Memory B cell (primary cell): ENCODE data around the gene CDH2.

ENCODE experiments used
- ATAC-seq: fragments of 150-1000 bp; cut with Tn5 transposase; 2 replicates; pipeline ENCODE4 v1.10.0; 2021; ENCODE audit warnings: low read depth, mild to moderate bottlenecking, moderate library complexity
- DNase-seq, 2 donors: peaks; one replicate each; pipeline ENCODE4 v3.0.0; 2022; ENCODE audit warnings: low spot score in 2 of 2
- H3K27ac Mint-ChIP-seq: one replicate; pipeline ENCODE4 v1.8.0; 2022; ENCODE audit warnings: mild to moderate bottlenecking, moderate library complexity, mixed read lengths
- H3K27me3 Mint-ChIP-seq: one replicate; pipeline ENCODE4 v1.8.0; 2022; ENCODE audit warnings: mixed read lengths
- H3K36me3 Mint-ChIP-seq: one replicate; pipeline ENCODE4 v1.8.0; 2022; ENCODE audit warnings: mild to moderate bottlenecking, mixed read lengths
- H3K4me1 Mint-ChIP-seq: one replicate; pipeline ENCODE4 v1.8.0; 2022; ENCODE audit warnings: mixed read lengths
- H3K4me3 Mint-ChIP-seq: one replicate; pipeline ENCODE4 v1.8.0; 2022; ENCODE audit warnings: mild to moderate bottlenecking, moderate library complexity, mixed read lengths
- H3K9me3 Mint-ChIP-seq: one replicate; pipeline ENCODE4 v1.8.0; 2022; ENCODE audit warnings: mixed read lengths

Gene CDH2

DNA sequence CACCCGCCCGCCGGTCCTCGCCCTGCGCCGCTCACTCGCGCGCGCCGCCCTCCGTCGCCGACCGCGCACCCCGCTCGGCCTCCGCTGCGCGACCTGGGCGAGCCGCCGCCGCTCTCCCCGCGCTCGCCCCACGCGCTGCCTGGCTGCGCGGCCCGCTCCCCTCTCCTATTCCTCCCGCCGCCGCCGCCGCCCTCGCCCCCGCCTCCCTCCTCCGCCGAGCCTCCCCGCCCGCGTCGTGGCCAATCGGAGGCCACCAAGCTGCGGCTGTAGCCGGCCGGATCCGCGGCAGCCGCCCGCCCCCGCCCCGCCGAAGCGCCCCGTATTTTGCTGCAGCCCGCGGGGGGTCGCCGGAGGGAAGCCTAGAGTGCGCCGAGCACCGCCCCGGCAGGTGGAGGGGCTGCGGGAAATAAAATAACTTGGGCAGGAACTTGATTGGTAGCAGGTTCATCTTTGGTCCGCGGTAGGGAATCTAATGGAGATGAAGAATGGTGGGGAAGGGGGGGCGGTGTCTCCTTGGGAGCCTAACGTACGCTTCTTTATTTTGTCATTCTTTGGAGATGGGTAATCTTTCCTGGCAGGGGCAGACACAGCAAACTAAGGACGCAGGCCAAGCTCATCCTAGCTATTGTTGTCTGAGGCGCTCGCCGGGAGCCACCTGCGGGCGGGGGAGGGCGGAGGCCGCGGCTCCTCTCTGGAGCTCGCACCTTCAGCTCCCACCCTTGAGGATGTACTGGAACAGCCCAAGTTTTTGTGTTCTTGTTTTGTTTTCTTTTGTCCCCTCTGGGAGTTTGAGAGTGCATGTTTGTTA lies 1.1 kb upstream of the CDH2 start:
- H3K27me3 Mint-ChIP-seq, result peaks cover 19% of the 10 kb centered on the region
- peaks cover 5% of the 10 kb centered on the region for H3K9me3 Mint-ChIP-seq
- no peak overlapping the region for H3K27ac Mint-ChIP-seq
- H3K36me3 Mint-ChIP-seq, result peaks cover 6% of the 10 kb centered on the region
- peak overlapping the region; percentile 39 for H3K4me3 Mint-ChIP-seq
- H3K4me1 Mint-ChIP-seq, result peaks cover 4% of the 10 kb centered on the region
- ATAC-seq, result no peak
- no peak for DNase-seq

DNA sequence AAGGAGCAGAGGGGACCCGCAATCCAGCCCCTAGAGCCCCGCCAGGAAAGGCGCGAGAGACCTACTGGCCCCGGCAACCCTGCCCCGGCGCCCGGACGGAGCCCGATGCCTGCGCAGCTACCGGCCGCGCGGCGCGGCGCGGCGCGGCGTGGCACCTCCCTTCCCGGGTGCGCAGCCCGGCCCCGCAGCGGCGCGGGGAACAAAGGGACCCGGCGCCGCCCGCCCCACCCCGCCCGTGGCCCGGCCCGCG lies 307 bp downstream of the CDH2 start:
- Mint-ChIP-seq H3K27me3 (peaks cover 19% of the 10 kb centered on the region), H3K4me3 (no peak overlapping the region), H3K4me1 (peaks cover 4% of the 10 kb centered on the region), H3K27ac (no peak overlapping the region), H3K9me3 (peaks cover 5% of the 10 kb centered on the region), H3K36me3 (peaks cover 6% of the 10 kb centered on the region)
- ATAC-seq (no peak), DNase-seq (no peak)

DNA sequence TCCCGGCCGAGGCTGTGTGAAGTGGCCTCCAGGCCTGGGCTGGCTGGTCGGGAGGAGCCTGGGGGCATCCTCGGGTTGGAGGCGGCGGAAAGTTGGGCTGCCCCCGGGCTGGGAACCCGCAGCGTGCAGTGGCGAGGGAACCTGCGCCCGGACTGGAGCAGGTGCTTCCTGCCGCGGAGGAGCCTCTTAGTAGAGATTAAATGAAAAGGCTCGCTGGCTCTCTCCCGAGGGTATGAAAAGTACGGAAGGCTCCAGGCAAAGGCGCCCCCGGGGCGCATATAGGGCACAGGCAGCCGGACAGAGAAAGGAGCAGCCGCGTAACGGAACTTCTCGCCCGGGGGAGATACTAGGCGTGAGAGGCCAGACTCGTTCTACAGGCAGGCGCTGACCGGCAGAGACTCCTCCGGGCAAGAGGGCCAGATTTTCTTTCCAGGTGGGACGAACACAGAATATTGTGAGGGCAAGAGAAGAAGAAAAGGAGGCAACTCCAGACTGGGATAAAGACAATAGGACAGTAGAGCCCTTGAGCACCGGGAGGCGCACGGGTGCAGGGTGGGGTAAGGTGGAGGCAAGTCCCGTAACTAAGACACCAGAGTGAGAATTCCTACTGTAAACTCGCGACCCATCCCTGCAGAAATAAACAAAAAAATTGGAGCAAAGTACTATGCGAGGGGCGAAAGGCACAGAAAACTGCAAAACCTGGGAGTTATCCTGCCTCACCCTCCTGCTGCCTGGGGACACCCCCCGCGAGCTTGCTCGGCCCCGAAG lies 816 bp downstream of the CDH2 start:
- Mint-ChIP-seq H3K27ac (no peak overlapping the region), H3K4me1 (peaks cover 4% of the 10 kb centered on the region), H3K36me3 (peaks cover 6% of the 10 kb centered on the region)

DNA sequence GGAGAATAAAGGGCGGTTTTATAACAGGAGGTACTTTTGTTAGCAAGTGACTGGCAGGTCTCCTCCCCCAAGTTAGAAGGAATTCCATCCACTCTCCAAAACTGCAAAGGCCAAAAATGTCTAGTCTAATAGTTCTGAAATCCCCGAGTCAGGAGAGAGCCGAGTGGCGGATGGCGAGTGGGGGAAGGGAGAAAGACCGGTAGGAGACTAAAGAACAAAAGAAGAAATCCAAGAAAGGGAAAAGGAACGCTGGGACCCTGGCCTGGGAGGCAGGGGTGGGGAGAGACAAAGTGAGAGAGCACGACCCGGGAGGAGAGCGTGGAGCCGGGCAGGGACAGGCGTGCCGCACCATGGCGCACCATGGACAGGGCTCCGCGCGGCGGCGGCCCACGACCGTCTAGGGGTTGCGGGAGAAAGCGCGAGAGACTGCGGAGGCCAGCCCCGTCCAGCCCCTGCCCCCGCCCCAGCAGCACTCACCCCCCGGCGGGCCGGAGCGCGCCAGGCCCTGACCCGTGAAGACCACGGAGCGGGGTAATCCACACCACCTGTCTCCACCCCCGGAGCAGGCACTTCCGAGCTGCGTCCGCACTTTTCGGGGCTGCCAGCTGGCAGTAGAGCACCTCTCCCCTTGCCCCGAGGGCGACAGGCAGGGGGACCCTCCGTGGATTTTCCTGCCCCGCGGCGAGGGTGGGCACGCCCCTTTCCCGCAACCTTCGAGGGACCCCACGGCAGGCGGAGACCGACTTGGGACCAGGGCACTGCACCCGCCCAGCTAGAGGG lies 1.6 kb downstream of the CDH2 start:
- Mint-ChIP-seq H3K4me1 (peaks cover 4% of the 10 kb centered on the region), H3K27ac (no peak overlapping the region), H3K36me3 (peaks cover 6% of the 10 kb centered on the region), H3K9me3 (peaks cover 4% of the 10 kb centered on the region), H3K27me3 (peaks cover 16% of the 10 kb centered on the region), H3K4me3 (peak overlapping the region; percentile 6)
- ATAC-seq, result no peak
- no peak for DNase-seq

More for the DNA sequence above, 816 bp downstream of the CDH2 start:
- DNase-seq, result no peak
- Mint-ChIP-seq H3K27me3 (peaks cover 19% of the 10 kb centered on the region), H3K4me3 (peak overlapping the region; percentile 25), H3K9me3 (peaks cover 5% of the 10 kb centered on the region)
- no peak for ATAC-seq

DNA sequence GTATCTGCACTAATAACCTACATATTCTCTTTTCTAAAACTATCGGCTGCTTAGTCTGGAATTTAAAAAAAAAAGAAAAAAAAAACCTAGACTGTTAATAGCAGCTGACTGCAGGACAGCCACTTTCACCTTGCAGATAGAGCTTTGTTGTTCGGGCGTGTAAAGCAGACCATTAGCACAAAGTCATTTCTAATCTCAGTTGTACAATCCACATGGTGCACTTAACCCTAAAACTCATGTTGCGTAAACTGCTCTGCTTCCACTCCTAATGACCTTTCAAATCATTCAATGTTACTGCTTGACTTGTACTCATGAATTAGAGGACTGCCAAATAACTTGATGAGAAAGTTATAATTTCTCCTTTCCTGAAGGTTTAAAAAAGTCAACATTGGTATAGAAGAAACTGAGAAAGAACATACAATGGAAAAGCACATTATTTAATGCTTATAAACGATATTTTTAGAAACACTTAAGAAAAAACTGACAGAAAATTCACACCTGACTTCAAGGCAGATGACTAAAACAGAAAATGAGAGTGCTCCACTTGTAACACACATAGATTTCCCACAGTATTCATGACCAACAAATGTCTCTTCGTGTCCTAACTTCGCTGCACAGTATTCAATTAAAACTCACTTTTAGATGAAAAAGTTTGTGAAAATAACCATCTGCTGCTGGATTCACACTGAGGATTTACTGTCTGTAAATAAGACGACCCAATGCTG lies 2.6 kb downstream of the CDH2 start:
- Mint-ChIP-seq H3K4me3 (no peak overlapping the region), H3K36me3 (peaks cover 6% of the 10 kb centered on the region), H3K9me3 (peaks cover 4% of the 10 kb centered on the region), H3K27me3 (peaks cover 15% of the 10 kb centered on the region), H3K4me1 (peaks cover 4% of the 10 kb centered on the region), H3K27ac (no peak overlapping the region)
- ATAC-seq, result no peak
- DNase-seq, result no peak

DNA sequence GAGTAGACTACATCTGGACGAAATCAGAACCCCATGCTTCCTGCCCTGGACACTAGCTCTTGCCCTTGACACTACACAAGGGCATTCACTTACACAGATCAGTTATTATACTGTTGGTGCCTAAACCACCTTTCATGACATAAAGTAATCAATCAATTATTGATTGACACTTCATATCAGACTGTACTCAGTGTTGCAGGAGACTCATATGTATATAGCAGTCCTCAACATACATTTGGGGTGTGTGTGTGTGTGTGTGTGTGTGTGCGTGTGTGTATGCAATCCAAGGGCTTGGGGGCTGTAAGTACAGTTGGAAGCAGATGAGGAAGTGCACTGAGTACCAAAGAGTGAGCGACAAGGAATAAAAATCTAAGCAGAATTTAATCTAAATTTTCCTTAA lies 5.1 kb downstream of the CDH2 start:
- no peak for ATAC-seq
- Mint-ChIP-seq H3K27ac (no peak overlapping the region), H3K9me3 (peaks cover 4% of the 10 kb centered on the region), H3K4me1 (peaks cover 4% of the 10 kb centered on the region), H3K27me3 (peaks cover 11% of the 10 kb centered on the region), H3K4me3 (no peak overlapping the region), H3K36me3 (peaks cover 6% of the 10 kb centered on the region)
- no peak for DNase-seq

DNA sequence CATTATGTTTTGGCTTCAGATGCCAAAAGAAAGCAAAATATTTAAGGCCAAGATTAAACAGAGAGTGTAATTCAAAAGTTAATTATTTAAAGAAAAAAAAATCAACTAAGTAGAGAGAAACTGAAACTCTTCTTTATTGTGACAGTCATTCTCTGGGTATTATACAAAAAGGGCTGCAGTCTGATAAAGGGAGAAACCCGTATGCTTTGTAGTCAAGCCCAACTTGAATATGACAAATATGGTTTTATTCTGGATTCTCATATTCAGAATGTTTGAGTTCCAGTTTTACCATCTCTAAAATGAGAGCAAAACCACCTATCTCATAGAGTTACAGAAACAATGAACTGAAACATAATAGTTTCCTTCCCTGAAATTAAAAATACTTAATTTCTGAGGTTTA lies 8.2 kb downstream of the CDH2 start:
- peaks cover 2% of the 10 kb centered on the region for H3K9me3 Mint-ChIP-seq
- no peaks in the 10 kb centered on the region for H3K36me3 Mint-ChIP-seq
- no peak overlapping the region for H3K27ac Mint-ChIP-seq
- ATAC-seq, result no peak
- no peaks in the 10 kb centered on the region for H3K27me3 Mint-ChIP-seq
- no peaks in the 10 kb centered on the region for H3K4me1 Mint-ChIP-seq
- no peak overlapping the region for H3K4me3 Mint-ChIP-seq
- DNase-seq, result no peak

DNA sequence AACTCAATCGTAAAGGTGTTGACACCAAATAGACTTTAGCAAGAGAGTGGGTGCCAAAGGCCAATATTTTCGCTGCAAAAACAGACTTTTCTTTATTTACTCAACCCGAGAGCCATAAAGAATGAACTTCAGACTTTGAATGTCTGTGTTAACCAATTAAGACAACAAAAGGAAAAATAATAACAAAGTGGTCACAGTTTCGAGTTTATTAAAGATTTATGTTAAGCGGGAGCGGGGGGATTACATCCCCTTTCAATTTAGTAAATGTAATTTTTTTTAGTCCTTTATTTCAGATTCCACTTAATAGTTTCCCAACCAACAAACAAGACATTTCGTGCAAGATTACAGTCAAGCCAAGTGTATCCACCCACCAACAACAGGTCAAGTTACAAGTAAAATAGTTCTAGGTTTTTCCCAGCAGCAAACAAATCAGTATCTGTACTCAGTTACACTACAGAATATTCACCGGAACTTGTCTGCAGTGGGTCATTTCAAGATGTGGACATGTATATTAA lies 9.0 kb downstream of the CDH2 start:
- Mint-ChIP-seq H3K4me3 (no peak overlapping the region), H3K36me3 (no peaks in the 10 kb centered on the region), H3K27ac (no peak overlapping the region), H3K27me3 (no peaks in the 10 kb centered on the region), H3K9me3 (peaks cover 2% of the 10 kb centered on the region), H3K4me1 (no peaks in the 10 kb centered on the region)
- ATAC-seq (no peak), DNase-seq (no peak)

DNA sequence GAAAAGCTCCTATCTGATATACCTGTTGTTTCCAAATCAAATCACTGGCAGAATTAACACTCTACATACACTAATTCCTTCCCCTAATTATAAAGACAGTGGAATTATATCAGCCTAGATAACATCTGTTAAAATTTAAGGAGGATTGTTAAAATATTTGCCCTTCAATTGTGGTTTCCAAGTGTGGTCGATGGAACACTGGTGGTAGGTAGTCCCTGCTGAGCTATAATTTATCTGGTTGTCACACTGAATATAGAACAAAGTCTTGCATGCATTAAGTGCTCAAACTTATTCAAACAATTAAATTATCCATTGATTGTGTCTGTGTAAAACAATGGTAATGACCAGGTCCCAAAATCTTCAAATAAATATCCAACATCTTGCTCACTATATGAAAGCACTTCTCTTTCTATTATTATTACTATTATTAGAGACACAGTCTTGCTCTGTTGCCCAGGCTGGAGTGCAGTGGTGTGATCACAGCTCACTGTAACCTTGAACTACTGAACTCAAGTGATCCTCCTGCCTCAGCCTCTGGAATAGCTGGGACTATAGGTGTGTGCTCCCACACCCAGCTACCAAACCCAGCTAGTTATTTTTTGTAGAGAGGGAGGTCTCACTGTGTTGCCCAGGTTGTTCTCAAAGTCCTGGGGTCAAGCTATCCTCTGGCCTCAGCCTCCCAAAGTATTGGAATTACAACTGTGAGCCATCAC lies 12.0 kb downstream of the CDH2 start:
- no peak overlapping the region for H3K27ac Mint-ChIP-seq
- H3K4me1 Mint-ChIP-seq, result no peaks in the 10 kb centered on the region
- H3K27me3 Mint-ChIP-seq, result no peaks in the 10 kb centered on the region
- H3K36me3 Mint-ChIP-seq, result no peaks in the 10 kb centered on the region
- peaks cover 2% of the 10 kb centered on the region for H3K9me3 Mint-ChIP-seq
- DNase-seq (no peak), ATAC-seq (no peak)
- no peak overlapping the region for H3K4me3 Mint-ChIP-seq

DNA sequence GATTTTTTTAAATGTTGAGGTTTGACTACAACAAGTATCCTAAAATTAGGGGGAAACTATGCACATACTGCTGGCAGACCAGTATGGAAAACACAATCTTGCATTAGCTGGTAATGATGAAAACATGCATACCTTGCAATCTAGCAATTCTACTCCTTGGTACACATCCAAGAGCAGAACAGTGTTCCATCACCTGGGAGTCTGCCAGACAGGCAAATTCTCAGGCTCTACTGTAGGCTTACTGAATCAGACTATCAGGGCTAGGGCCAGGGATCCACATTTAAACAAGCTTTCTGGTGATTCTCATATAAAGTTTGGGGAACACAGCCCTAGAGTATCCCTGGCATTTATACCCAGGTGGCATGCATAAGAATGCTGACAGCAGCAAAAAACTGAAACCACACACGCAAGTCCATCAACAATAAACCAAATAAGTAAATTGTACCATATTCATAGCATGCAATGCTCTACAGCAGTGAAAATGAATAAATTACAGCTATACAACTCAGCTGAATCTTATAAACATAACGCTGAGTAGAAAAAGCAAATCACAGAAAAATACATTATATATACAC lies 13.6 kb downstream of the CDH2 start:
- H3K27ac Mint-ChIP-seq, result no peak overlapping the region
- ATAC-seq, result no peak
- no peaks in the 10 kb centered on the region for H3K36me3 Mint-ChIP-seq
- H3K9me3 Mint-ChIP-seq, result peaks cover 2% of the 10 kb centered on the region
- no peaks in the 10 kb centered on the region for H3K27me3 Mint-ChIP-seq
- H3K4me3 Mint-ChIP-seq, result no peak overlapping the region
- no peaks in the 10 kb centered on the region for H3K4me1 Mint-ChIP-seq
- no peak for DNase-seq

DNA sequence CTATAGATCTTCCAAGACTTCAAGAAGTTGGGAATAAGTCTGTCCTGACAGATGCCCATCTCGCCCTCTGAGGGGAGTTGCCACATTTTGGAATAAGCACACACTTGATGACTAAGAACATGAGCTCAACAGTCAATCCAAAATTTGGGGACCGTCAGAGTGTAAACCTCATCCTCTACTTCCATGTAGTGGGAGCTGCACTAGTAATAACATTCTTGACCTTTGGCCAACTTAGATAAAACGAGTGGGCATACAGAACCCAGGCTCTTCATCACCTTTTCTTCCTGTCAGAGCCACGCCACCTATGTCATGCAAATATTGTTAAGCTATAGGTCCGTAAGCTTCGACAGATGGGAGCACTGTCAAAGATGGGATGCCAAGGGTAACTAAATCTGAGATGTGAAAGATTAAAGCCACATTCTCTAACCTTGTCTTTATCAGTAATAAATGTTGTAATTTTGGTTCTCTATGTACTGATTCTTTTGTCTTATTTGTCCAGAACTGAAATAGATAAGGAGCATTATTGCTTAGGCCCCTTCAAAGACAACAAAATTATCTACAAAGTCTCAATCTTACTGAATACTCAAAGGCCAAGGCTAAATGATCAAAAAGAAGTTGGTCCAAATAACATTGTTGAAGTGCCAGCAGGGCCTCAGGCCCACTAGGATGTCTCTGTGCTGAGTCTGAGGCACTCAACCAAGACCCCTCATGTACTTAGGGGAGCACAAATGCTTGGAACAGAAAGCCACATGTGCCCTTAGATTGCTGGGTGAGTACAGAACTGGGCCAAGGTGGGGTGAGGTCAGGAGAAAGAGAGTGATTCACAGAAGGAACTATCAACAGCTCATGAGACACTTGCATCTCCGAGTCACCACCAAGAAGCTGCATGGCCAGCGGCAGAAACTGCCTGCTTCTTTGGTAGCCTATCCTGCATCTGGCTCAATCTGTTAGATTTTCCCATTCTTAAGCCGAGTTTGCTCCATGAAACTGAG lies 15.0 kb downstream of the CDH2 start:
- Mint-ChIP-seq H3K27ac (no peak overlapping the region), H3K27me3 (no peaks in the 10 kb centered on the region), H3K4me1 (no peaks in the 10 kb centered on the region), H3K9me3 (peaks cover 2% of the 10 kb centered on the region), H3K4me3 (no peak overlapping the region), H3K36me3 (no peaks in the 10 kb centered on the region)
- no peak for DNase-seq
- no peak for ATAC-seq

DNA sequence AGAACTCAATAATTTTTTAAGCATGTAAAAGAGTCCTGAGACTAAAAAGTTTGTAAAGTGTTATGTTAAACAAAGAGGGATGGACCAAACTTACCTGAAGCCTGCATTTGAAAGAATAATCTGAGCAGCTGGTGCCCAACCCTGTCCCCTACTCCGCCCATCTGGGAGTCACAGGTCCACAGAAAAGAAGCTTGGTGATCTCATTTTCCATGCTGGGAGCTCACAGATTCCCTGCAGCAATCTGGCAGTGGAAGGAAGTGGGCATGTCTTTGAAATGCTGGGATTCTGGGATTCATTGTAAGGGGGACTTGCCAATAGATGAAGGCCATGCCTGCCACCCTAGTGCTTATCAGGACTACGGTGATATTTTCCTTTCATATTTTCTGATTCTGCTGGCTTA lies 17.9 kb downstream of the CDH2 start:
- H3K9me3 Mint-ChIP-seq, result peaks cover 2% of the 10 kb centered on the region

More for the DNA sequence above, 17.9 kb downstream of the CDH2 start:
- Mint-ChIP-seq H3K4me1 (no peaks in the 10 kb centered on the region), H3K27ac (no peak overlapping the region), H3K27me3 (no peaks in the 10 kb centered on the region), H3K4me3 (no peak overlapping the region), H3K36me3 (no peaks in the 10 kb centered on the region)
- DNase-seq (no peak), ATAC-seq (no peak)
